Measurements from ENCODE around the gene PCP2. TPM values are rescaled to one million over a fixed set of nuclear protein-coding genes. Genes with fewer than 3 reads are reported as not detected.

PCP2 gene
- not detected in 2 replicates for total RNA-seq (2021; fragmentation: NEBNext Ultra II Directional; extraction: Animal tissue kit (Norgen Biotek cat#: 25700))
- polyA plus RNA-seq (2011; rRNA removed): 0.49 TPM in 1 of 2 replicates, not detected in the other
- polyA plus RNA-seq (2011; cell fraction: cytosol; rRNA removed): 0.19 TPM
- 0.66 TPM for polyA plus RNA-seq (2011; cell fraction: nucleus; rRNA removed)
- polyA plus RNA-seq (2012, experiment 1 of 2): 0.36 to 0.39 TPM in 2 of 4 replicates, not detected in the others
- polyA plus RNA-seq (2012, experiment 2 of 2): not detected
- polyA plus RNA-seq (2013, experiment 1 of 2): 0.67 TPM
- polyA plus RNA-seq (2013, experiment 2 of 2): 0.42 TPM
- polyA minus RNA-seq (2011; rRNA and poly(A)+ RNA removed): not detected in 2 replicates
- not detected for polyA minus RNA-seq (2011; cell fraction: cytosol; rRNA and poly(A)+ RNA removed)
- not detected for polyA minus RNA-seq (2011; cell fraction: nucleus; rRNA and poly(A)+ RNA removed)
- long read RNA-seq, experiment 1, partial matches to known transcripts: 1 of 1 reads
- long read RNA-seq, experiment 1, other reads (novel, unspliced or antisense): 0 of 1 reads
- long read RNA-seq, experiment 2: 0 reads

DNA sequence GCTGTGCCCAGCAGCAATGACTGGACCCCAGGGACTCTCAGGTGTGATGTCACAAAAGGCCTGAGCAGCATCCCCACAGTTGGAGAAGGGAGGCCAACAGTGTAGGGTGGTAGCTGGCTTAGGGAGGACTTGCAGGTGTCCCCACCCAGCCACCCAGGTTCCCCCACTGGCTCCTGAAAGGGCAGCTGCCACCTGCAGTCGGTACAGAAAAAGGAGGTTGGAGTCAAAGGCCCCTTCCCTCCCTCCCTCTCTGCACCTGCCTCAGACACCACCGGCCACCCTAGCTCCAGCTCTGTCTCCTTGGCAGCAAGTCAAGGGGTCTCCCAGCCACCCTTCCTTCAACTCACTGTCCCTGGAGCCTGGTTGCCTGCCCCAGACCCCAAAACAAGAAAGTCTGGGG is at the start of gene PCP2:
Gene PCP2, minus strand, starts transcription at position 22 of the 400 bp plus-strand sequence. CDS start 262 bp downstream, outside the sequence.
- FAIRE-seq: no peak
- peaks cover 8% of the 10 kb centered on the region for H3K79me1 ChIP-seq (ENCODE audit: low read depth, low read length)

More for the DNA sequence above, at the start of gene PCP2:
- peaks cover 14% of the 10 kb centered on the region for H3K23me2 ChIP-seq (ENCODE audit: low read depth, low read length)
- H3K4ac ChIP-seq (replicated peaks; ENCODE audit: insufficient read length, low read depth, low read length): no peak within 1 kb of the TSS
- H2BK12ac ChIP-seq (ENCODE audit: low read depth, low read length): no peak within 1 kb of the TSS
- H3K56ac ChIP-seq (replicated peaks; ENCODE audit: insufficient read length, low read depth, low read length): no peak within 1 kb of the TSS
- no peak within 1 kb of the TSS for H2BK120ac ChIP-seq (replicated peaks; ENCODE audit: low read depth, low read length)
- H4K5ac ChIP-seq (ENCODE audit: insufficient read length, low read depth, low read length): no peak within 1 kb of the TSS
- H3K27ac ChIP-seq (ENCODE audit: low read depth, low read length): no peak within 1 kb of the TSS
- H3K23ac ChIP-seq (ENCODE audit: insufficient read length): no peak within 1 kb of the TSS
- H3K9me3 ChIP-seq (ENCODE audit: insufficient read depth in 2 of 2, low read depth in 1 of 2, low read length in 1 of 2): no peaks in the 10 kb centered on the region
- no peaks in the 10 kb centered on the region; a peak in 2 of 8 replicates for H3K36me3 ChIP-seq (ENCODE audit: control insufficient read depth in 2 of 4, insufficient read depth in 4 of 4, low read length in 3 of 4)
- no peak within 1 kb of the TSS for H3K4me3 ChIP-seq (ENCODE audit: extremely low read depth in 1 of 4, insufficient read depth in 2 of 4, low read depth in 3 of 4, low read length in 4 of 4)
- no peak within 1 kb of the TSS for H3K4me2 ChIP-seq (ENCODE audit: insufficient read depth in 1 of 2, low read depth in 2 of 2, low read length in 2 of 2)
- no peak within 1 kb of the TSS for H2AFZ ChIP-seq (ENCODE audit: low read length)
- H2BK15ac ChIP-seq (ENCODE audit: low read length): no peak within 1 kb of the TSS
- CTCF ChIA-PET (ENCODE audit: partially characterized antibody): interaction anchor here (1.0 to 1.6 kb wide), 3 partner anchors 25 to 166 kb away, joined by 3 to 7 read pairs (median 4); no protein-coding TSS in a partner anchor
- H2AK5ac ChIP-seq (ENCODE audit: low read depth, low read length): no peak within 1 kb of the TSS
- POLR2A ChIA-PET (ENCODE audit: partially characterized antibody): interaction anchor here (0.7 to 5.7 kb wide), 4 partner anchors 9 to 44 kb away, joined by 3 to 34 read pairs (median 4); no protein-coding TSS in a partner anchor
- H3K79me2 ChIP-seq (ENCODE audit: control insufficient read depth in 1 of 2, insufficient read depth in 2 of 2, low read length in 2 of 2): peaks cover 3 to 20% of the 10 kb centered on the region in 2 experiments; a peak in 3 of 4 replicates
- DNase-seq (ENCODE audit: low read depth in 1 of 2, low spot score in 2 of 2): no peak
- no peak within 1 kb of the TSS for H4K8ac ChIP-seq (ENCODE audit: extremely low read depth, insufficient read depth, low read length)
- peaks cover 3 to 19% (median 16%) of the 10 kb centered on the region in 4 experiments for H3K27me3 ChIP-seq (replicated peaks in 1 of 4; ENCODE audit: control insufficient read depth in 3 of 4, extremely low read depth in 1 of 4, insufficient read depth in 3 of 4, low read length in 3 of 4)
- no peak within 1 kb of the TSS for H2BK5ac ChIP-seq (ENCODE audit: low read depth, low read length)
- no peak within 1 kb of the TSS for H3K14ac ChIP-seq (ENCODE audit: insufficient read length)
- H3K18ac ChIP-seq (ENCODE audit: extremely low read depth, low read length): no peak within 1 kb of the TSS
- H4K91ac ChIP-seq (replicated peaks; ENCODE audit: insufficient read length, low read length): no peak within 1 kb of the TSS
- H3K4me1 ChIP-seq (replicated peaks in 1 of 4; ENCODE audit: control insufficient read depth in 3 of 4, insufficient read depth in 4 of 4, low read length in 3 of 4): peaks cover 0 to 9% (median 3%) of the 10 kb centered on the region in 4 experiments; a peak in 5 of 7 replicates
- peaks cover 3 to 4% of the 10 kb centered on the region in 2 experiments for H4K20me1 ChIP-seq (replicated peaks in 1 of 2; ENCODE audit: control insufficient read depth in 1 of 2, insufficient read depth in 2 of 2, low read length in 2 of 2)
- no peak within 1 kb of the TSS for H3K9ac ChIP-seq (replicated peaks in 1 of 4; ENCODE audit: extremely low read depth in 1 of 4, low read depth in 3 of 4, low read length in 3 of 4)
- WGBS, 2 experiments (ENCODE audit: extremely low coverage in 1 of 2, insufficient coverage in 1 of 2, insufficient read length in 1 of 2, insufficient replicate concordance in 2 of 2, low coverage in 1 of 2, low lambda C conversion rate in 2 of 2, missing lambda C conversion rate in 1 of 2): 56% methylated on average over 2 of the region's 2 CpGs; no CpG with 5 or more reads in 1 of the 2 experiments
- no peak within 1 kb of the TSS for H2BK20ac ChIP-seq (ENCODE audit: low read length)
